OCI-LY7 (cell line): ENCODE data around the gene NRBF2. TPM values are rescaled to one million over a fixed set of nuclear protein-coding genes. Genes with fewer than 3 reads are reported as not detected.

Experiments
- BruUV-seq: library from RNA; stranded (reverse); fragments of 400-500 nt; replicated peaks from 2 replicates; lab custom pipeline; 2021; lab: Mats Ljungman, UMichigan
- CTCF ChIA-PET: fragments of 300-600 bp; sonication (Branson Sonifier 250); formaldehyde crosslinking; loops from one replicate; lab custom pipeline; 2022; ENCODE audit warnings: antibody characterized with exemption; ENCODE audit not compliant: unreplicated experiment; lab: Charles Lee
- POLR2A ChIA-PET: fragments of 300-600 bp; sonication (Branson Sonifier 250); formaldehyde crosslinking; loops from one replicate; lab custom pipeline; 2022; ENCODE audit warnings: antibody characterized with exemption; lab: Charles Lee
- DNase-seq: peaks from one replicate; pipeline ENCODE4 v3.0.0-alpha.2; 2015; ENCODE audit warnings: low spot score
- H2AFZ ChIP-seq: fragments of 200-600 bp; sonication (generic), shearing (Covaris generic); 2 replicates; pipeline ENCODE4 v1.6.1; 2014; ENCODE audit warnings: mild to moderate bottlenecking, antibody characterized with exemption, low read length, moderate library complexity
- H3K27ac ChIP-seq: fragments of 200-600 bp; sonication (generic); 2 replicates; pipeline ENCODE4 v1.5.1; 2014; ENCODE audit warnings: mixed run types, low read depth, mild to moderate bottlenecking, moderate library complexity, low read length, inconsistent platforms; ENCODE audit not compliant: poor library complexity, severe bottlenecking
- H3K36me3 ChIP-seq: fragments of 200-600 bp; sonication (generic); 2 replicates; pipeline ENCODE4 v1.6.1; 2014; ENCODE audit warnings: mild to moderate bottlenecking, antibody characterized with exemption, low read length, moderate library complexity, mixed read lengths; ENCODE audit not compliant: insufficient read depth
- H3K4me1 ChIP-seq: fragments of 200-600 bp; sonication (generic); 2 replicates; pipeline ENCODE4 v1.5.1; 2014; ENCODE audit warnings: mild to moderate bottlenecking, low read length; ENCODE audit not compliant: insufficient read depth, poor library complexity, severe bottlenecking
- H3K4me2 ChIP-seq: fragments of 200-600 bp; sonication (generic); 2 replicates; pipeline ENCODE4 v1.6.1; 2014; ENCODE audit warnings: mild to moderate bottlenecking, low read length
- H3K4me3 ChIP-seq: fragments of 200-600 bp; sonication (generic); 2 replicates; pipeline ENCODE4 v1.5.1; 2014; ENCODE audit warnings: mild to moderate bottlenecking, low read depth, low read length; ENCODE audit not compliant: poor library complexity, severe bottlenecking
- H3K79me2 ChIP-seq: fragments of 200-600 bp; sonication (generic); 2 replicates; pipeline ENCODE4 v1.6.1; 2016; ENCODE audit warnings: low read depth, mild to moderate bottlenecking, low read length, moderate library complexity, mixed read lengths; ENCODE audit not compliant: insufficient read depth
- H3K9me2 ChIP-seq: fragments of 200-600 bp; sonication (generic); 2 replicates; pipeline ENCODE4 v1.6.1; 2016; ENCODE audit warnings: mild to moderate bottlenecking, low read length, mixed read lengths; ENCODE audit not compliant: insufficient read depth
- H3K9me3 ChIP-seq: fragments of 200-600 bp; sonication (generic); 2 replicates; pipeline ENCODE4 v1.6.1; 2014; ENCODE audit warnings: mild to moderate bottlenecking, mixed run types, low read length, mixed read lengths
- H4K20me1 ChIP-seq: fragments of 200-600 bp; sonication (generic); 2 replicates; pipeline ENCODE4 v1.6.1; 2014; ENCODE audit warnings: mild to moderate bottlenecking, antibody characterized with exemption, low read length, moderate library complexity, mixed read lengths; ENCODE audit not compliant: insufficient read depth
- EZH2phosphoT487 ChIP-seq: fragments of 200-600 bp; sonication (generic); IDR thresholded peaks from 2 replicates; pipeline ENCODE4 v1.6.1; 2018; ENCODE audit warnings: low read depth, borderline replicate concordance, mild to moderate bottlenecking, mixed run types, antibody characterized with exemption, low read length, moderate library complexity, mixed read lengths
- intact Hi-C: fragments of 100-400 bp; cut with micrococcal nuclease; formaldehyde crosslinking; loops from one replicate; pipeline ENCODE4 v1.10.0; 2022; ENCODE audit not compliant: unreplicated experiment
- small RNA-seq: library from RNA; depleted of rRNA; stranded (forward); fragments of <200 nt; gene quantifications from one replicate; pipeline ENCODE3, GENCODE V24; 2014
- total RNA-seq, 2 experiments: library from RNA; depleted of rRNA in 1 of 2; stranded (reverse); fragments of >200 nt in 1 of 2; shearing (Covaris generic) in 1 of 2; gene quantifications; 2 replicates each; pipeline ENCODE4 v1.2.3, GENCODE V29; 2014 to 2022
- TF ChIP-seq, protein P1 (sequence below): fragments of 200-600 bp; sonication (generic); conservative IDR thresholded peaks from 2 replicates; pipeline ENCODE4 v1.5.1; 2014; ENCODE audit warnings: mild to moderate bottlenecking, antibody characterized with exemption, low read length, moderate library complexity, mixed read lengths

NRBF2 gene
- total RNA-seq, 2 experiments from 2014 or later: 14.2 to 20.7 TPM

DNA sequence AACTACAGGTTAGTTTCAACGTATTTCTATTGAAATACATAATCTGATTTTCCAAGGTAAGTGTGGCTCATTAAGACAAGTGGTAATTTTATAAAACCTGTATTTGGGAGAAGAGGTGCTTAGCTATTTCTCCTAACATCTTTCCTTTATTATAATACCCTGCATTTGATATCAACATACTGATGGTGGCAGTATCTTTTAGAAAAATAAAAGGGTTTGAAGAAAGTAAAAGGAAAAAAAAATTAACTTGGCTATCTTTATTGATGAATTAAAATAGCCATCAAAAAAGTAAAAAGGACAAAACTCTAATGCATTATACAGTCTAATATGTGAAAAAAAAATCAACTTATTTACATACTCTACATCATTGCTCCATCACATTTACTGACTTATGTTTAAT lies 68.0 kb downstream of the NRBF2 start:
- Histone ChIP-seq H3K4me1 (peaks cover 10% of the 10 kb centered on the region), H4K20me1 (peaks cover 5% of the 10 kb centered on the region; the same call in 1 of the 2 replicates), H3K9me2 (no peaks in the 10 kb centered on the region), H2AFZ (no peak overlapping the region), H3K27ac (no peak overlapping the region), H3K36me3 (peaks cover 91% of the 10 kb centered on the region), H3K9me3 (no peaks in the 10 kb centered on the region), H3K79me2 (peaks cover 34% of the 10 kb centered on the region; the same call in 1 of the 2 replicates), H3K4me2 (no peak overlapping the region), H3K4me3 (no peak overlapping the region)
- POLR2A ChIA-PET: interaction anchor here (0.6 to 1.8 kb wide), 7 partner anchors 8 to 142 kb away, joined by 3 to 5 read pairs (median 3); no protein-coding TSS in a partner anchor
- TF ChIP-seq EZH2phosphoT487: no peak
- TF ChIP-seq, protein P1, sequence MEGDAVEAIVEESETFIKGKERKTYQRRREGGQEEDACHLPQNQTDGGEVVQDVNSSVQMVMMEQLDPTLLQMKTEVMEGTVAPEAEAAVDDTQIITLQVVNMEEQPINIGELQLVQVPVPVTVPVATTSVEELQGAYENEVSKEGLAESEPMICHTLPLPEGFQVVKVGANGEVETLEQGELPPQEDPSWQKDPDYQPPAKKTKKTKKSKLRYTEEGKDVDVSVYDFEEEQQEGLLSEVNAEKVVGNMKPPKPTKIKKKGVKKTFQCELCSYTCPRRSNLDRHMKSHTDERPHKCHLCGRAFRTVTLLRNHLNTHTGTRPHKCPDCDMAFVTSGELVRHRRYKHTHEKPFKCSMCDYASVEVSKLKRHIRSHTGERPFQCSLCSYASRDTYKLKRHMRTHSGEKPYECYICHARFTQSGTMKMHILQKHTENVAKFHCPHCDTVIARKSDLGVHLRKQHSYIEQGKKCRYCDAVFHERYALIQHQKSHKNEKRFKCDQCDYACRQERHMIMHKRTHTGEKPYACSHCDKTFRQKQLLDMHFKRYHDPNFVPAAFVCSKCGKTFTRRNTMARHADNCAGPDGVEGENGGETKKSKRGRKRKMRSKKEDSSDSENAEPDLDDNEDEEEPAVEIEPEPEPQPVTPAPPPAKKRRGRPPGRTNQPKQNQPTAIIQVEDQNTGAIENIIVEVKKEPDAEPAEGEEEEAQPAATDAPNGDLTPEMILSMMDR: peak; percentile 36; the same call in 1 of the 2 replicates
- CTCF ChIA-PET: no interaction called here
- DNase-seq: no peak
- intact Hi-C loops: no loop called here
- BruUV-seq: no TSS peak

Small RNAs within 50 kb of the gene (small RNA-seq; reads per million reads assigned to genes)
- not detected for gene RNU6-543P
